HG03521 (cell line): ENCODE data around the gene MALT1.
"Not testable (repeated sequence)": the region's sequence is repeated elsewhere in the genome, so short reads cannot be mapped to it uniquely, and the experiment has no call there.

Experiments
- ATAC-seq: cut with Tn5 transposase; IDR thresholded peaks from one replicate; pipeline ENCODE4 v1.9.1; 2021; ENCODE audit warnings: mild to moderate bottlenecking, moderate library complexity; ENCODE audit not compliant: unreplicated experiment

Gene MALT1

GRCh38 chr18:58770601-58771000 lies 99.3 kb downstream of the MALT1 start:
- ATAC-seq, result no peak

DNA sequence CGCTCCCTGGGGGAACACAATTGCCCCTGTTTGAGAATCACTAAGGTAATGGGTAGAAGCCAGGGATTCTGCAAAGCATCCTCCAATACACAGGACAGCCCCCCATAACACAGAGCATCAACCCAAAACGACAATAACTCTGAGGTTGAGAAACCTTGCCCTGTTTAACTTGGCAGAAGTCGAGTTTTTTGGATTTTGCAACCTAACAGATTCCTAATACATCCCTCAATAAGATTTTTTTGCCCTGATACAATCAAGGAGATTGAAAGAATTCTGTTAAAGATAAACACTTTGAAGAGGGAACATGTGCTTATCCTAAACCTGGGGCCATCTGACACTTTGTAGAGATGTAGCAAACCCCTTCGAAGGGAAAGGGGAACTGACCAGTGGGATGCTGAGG lies 100.9 kb downstream of the MALT1 start:
- ATAC-seq, result no peak

DNA sequence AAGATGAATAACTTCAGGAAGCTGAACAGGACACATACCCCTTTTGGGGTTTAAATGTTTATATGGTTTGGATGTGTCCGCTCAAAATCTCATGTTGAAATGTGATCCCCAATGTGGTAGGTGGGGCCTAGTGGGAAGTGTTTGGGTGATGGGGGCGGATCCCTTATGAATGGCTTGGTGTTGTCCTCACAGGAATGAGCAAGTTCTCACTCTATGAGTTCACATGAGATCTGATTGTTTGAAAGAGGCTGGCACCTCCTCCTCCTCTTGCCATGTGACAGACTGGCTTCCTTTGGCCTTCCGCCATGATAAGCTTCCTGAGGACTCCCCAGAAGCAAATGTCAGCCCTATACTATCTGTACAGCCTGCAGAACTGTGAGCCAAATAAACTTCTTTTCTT lies 104.8 kb downstream of the MALT1 start:
- no peak for ATAC-seq

GRCh38 chr18:58776541-58776940 lies 105.3 kb downstream of the MALT1 start:
- ATAC-seq, result not testable (repeated sequence)

DNA sequence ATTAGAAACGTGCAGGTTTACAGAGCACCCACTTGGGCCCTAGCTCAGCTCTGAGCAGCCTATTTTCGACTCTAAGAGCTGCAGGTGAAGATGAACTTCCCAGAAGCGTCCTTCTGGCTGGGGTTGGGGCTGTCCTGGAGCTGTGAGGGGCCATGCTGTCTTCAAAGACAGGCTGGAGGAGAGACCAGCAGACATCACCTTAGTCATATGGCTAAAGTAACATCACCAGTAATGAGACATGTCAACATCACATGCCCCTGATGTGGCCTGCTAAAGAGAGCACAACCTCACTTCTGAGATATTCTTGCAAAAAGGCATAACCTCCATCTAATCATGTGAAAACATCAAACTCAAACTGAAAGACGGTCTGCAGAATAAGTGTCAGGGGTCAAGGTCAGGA lies 106.2 kb downstream of the MALT1 start:
- ATAC-seq, result no peak

DNA sequence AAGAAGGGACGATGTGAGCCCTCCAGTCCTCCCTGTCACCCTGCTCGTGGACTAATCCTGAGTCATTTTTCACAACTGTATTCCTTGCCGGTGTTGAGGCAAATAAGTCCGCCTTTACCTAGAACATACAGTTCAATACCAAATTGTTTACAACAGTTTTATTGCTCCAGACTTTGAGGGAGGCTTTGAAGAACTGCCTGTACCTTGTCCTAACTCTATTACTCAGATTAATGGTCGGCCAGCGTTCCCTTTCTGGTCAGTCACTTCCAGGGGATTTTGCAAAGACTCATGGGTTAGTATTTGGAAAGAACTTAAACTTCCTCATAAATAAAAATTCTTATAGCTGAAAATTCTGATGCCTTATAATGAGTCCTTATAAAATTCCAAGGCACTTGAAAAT lies 108.3 kb downstream of the MALT1 start:
- no peak for ATAC-seq

GRCh38 chr18:58780045-58780444 lies 108.8 kb downstream of the MALT1 start:
- no peak for ATAC-seq

DNA sequence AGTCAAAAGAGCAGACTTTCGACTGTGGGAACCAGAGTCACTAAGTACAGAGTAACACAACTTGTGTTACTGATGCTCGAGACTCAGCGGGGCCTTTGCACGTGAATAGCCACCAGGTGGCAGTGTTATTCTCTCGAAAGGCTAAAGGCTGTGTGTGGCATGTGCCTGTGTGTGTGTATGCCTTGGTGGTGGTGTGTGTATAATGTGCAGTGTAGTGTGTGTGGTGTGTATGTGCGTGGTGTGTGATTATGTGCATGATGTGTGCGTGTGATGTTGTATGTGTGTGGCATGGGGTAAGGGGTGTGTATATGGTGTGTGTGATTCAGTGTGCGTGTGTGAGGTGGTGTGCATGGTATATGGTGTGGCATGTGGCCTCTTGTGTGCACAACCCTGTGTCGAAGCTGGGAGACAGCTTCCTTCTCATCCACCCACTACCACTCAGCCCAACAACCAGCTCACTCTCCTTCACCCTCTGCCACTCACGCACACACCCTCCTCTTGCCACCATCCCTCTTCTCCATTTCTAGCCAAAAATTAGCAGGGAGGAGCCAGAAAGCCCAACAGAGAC lies 110.4 kb downstream of the MALT1 start:
- no peak for ATAC-seq

DNA sequence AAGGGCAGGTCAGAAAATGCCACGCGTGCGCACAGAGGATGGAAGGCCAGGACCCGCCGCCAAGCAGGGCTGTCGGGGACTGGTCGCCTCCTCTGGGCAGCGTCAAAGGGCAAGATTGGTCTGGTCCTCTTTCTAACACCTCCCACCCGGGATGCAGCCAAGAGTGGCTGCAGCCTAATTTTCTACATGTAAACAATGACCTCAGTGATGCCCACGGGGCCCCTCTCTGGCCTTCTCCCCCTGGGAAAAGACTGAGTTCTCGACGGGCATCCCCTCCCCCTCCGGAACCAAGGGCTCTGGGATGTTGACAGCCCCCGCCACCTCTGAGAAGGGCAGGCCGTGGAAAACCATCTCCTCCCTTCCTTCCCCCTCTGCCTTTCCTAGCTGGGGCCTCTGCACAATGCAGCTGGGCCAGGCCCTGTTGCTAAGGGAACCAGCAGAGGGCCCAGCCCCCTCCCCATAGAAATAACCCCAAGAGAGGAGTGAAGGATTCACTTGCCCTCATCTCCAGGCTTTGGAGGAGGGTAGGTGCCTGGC lies 113.4 kb downstream of the MALT1 start:
- ATAC-seq, result no peak

GRCh38 chr18:58785171-58785805 lies 114.0 kb downstream of the MALT1 start:
- no peak for ATAC-seq

GRCh38 chr18:58785870-58786269 lies 114.6 kb downstream of the MALT1 start:
- no peak for ATAC-seq

- no peak for ATAC-seq
Observed at GRCh38 chr18:58787536-58788149, 116.4 kb downstream of the MALT1 start.

- ATAC-seq, result no peak
Observed at GRCh38 chr18:58788470-58788869, 117.2 kb downstream of the MALT1 start.

- ATAC-seq, result no peak
Observed at GRCh38 chr18:58788971-58789875, 118.0 kb downstream of the MALT1 start.

GRCh38 chr18:58789876-58790240 lies 118.6 kb downstream of the MALT1 start:
- ATAC-seq, result no peak

DNA sequence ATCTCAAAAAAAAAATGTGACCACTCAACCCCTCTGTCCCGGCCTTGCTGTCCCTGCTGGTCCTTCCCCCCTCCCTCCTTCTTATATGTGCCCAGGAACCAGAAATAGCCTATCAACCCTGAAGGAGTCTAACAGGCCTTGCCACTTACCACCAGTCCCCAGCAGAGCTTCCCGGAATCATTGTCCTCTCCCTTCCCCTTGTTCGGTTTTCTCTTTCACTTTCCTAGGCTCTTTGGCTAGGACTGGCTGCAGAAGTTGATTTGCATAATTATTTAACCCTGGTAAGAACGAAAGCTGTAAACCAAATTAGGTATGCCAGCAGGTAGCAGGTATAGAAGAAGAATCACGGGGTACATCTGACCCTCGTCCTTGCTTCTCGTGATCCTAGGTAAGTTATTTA lies 120.8 kb downstream of the MALT1 start:
- ATAC-seq, result peak; percentile 98

GRCh38 chr18:58793361-58793760 lies 122.1 kb downstream of the MALT1 start:
- ATAC-seq, result no peak

GRCh38 chr18:58796220-58796619 lies 125.0 kb downstream of the MALT1 start:
- no peak for ATAC-seq

GRCh38 chr18:58800582-58800981 lies 129.3 kb downstream of the MALT1 start:
- ATAC-seq, result no peak

GRCh38 chr18:58802959-58803358 lies 131.7 kb downstream of the MALT1 start:
- no peak for ATAC-seq

DNA sequence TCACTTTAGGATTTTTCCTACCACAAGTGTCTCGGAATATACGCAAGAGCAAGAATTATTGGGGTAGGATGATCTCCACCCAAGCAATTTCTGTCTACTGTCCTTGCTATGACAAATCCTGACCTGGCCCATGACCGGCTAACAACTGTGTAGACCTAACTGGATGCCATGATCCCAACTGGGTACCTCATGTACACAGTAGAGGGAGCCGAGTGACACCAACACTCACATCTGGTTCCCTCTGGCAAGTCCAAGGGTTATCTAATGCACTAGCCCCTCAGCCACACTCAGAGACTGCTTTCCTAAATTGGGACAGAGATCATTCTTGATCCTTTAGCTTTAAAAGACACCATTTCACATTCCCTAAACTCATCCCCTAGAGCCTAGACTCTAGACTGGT lies 132.7 kb downstream of the MALT1 start:
- no peak for ATAC-seq
